K562 (cell line): Measurements from ENCODE around the gene KTI12. TPM values are rescaled to one million over a fixed set of nuclear protein-coding genes. Genes with fewer than 3 reads are reported as not detected.

Source experiments
- CHD2 ChIP-seq: IDR thresholded peaks from 2 replicates; pipeline ENCODE4 v1.6.1; 2011; ENCODE audit warnings: low read depth, low read length
- COPS2 ChIP-seq: fragments of 450-650 bp; conservative IDR thresholded peaks from 2 replicates; pipeline ENCODE4 v1.6.1; 2016; ENCODE audit warnings: mild to moderate bottlenecking, moderate library complexity
- EP300 ChIP-seq: IDR thresholded peaks from 2 replicates; pipeline ENCODE4 v1.6.1; 2012; ENCODE audit warnings: low read length, improper control_type of control experiment
- KLF1 ChIP-seq: fragments of 450-650 bp; IDR thresholded peaks from 2 replicates; pipeline ENCODE4 v1.6.1; 2016; ENCODE audit warnings: missing genetic modification characterization, missing compliant biosample characterization
- MXI1 ChIP-seq: IDR thresholded peaks from 2 replicates; pipeline ENCODE4 v1.6.1; 2011; ENCODE audit warnings: low read depth, mild to moderate bottlenecking, improper control_type of control experiment, low read length
- MYC ChIP-seq, 2 experiments: fragments of 250-450 bp in 1 of 2; sonication (Bioruptor Pico) in 1 of 2; IDR thresholded peaks; 2 replicates each; pipeline versions ENCODE4 v1.5.1 to v1.6.1; 2012 to 2021; ENCODE audit warnings: low read depth in 2 of 2, borderline replicate concordance in 1 of 2, improper control_type of control experiment in 1 of 2, low read length in 1 of 2, mild to moderate bottlenecking in 1 of 2, moderate library complexity in 1 of 2
- TAF7 ChIP-seq: fragments of 450-650 bp; IDR thresholded peaks from 2 replicates; pipeline ENCODE4 v1.6.1; 2016; ENCODE audit warnings: missing genetic modification characterization, missing compliant biosample characterization
- TOE1 ChIP-seq, 2 experiments: fragments of 450-650 bp in 1 of 2; sonication (generic) in 1 of 2; formaldehyde crosslinking in 1 of 2; IDR thresholded peaks; 2 replicates each; pipeline versions ENCODE4 v1.7.1 to v1.8.0; 2016 to 2022; ENCODE audit warnings: borderline replicate concordance in 2 of 2, mild to moderate bottlenecking in 2 of 2, antibody characterized with exemption in 1 of 2, inconsistent platforms in 1 of 2, low read depth in 1 of 2, missing genetic modification reagents in 1 of 2, moderate library complexity in 1 of 2
- ZNF395 ChIP-seq: fragments of 200-800 bp; sonication (Bioruptor generic); IDR thresholded peaks from 2 replicates; pipeline ENCODE4 v1.6.1; 2017; ENCODE audit warnings: missing genetic modification characterization, missing compliant biosample characterization
- polyA plus RNA-seq, 8 experiments: library from polyadenylated mRNA; depleted of rRNA in 4 of 8; stranded (reverse) in 5 of 8; unstranded in 3 of 8; fragments of >200 nt; fragmentation: Nextera tagmentation in 2 of 8; fragmentation: Illumina TruSeq in 1 of 8; extraction: Ambion mirVana in 2 of 8; extraction: Trizol in 1 of 8; gene quantifications; 2 replicates each; pipeline versions ENCODE4 v1.2.1 to v1.2.3, GENCODE V29; 2011 to 2014; ENCODE audit warnings: inconsistent platforms in 1 of 8, missing spikeins in 1 of 8
- total RNA-seq, 7 experiments: library from RNA; depleted of rRNA in 6 of 7; stranded (reverse); fragments of >200 nt in 6 of 7; fragmentation: Illumina TruSeq in 2 of 7; extraction: Trizol in 2 of 7; gene quantifications; 2 replicates each; pipeline versions ENCODE4 v1.2.1 to v1.2.3, GENCODE V29; 2011 to 2021; ENCODE audit warnings: low replicate concordance in 1 of 7
- TF ChIP-seq, protein P1 (sequence below): sonication (generic); formaldehyde crosslinking; IDR thresholded peaks from 2 replicates; pipeline ENCODE4 v1.8.0; 2023; ENCODE audit warnings: mild to moderate bottlenecking, missing genetic modification reagents
- TF ChIP-seq, protein P2 (sequence below): fragments of 250-450 bp; sonication (Bioruptor Pico); IDR thresholded peaks from 2 replicates; pipeline ENCODE4 v1.4.0; 2020

Gene KTI12
- total and polyA plus RNA-seq, 9 of the 15 experiments (the other 6 are each of a cell fraction or from before 2014, with no cell fraction given), result 3.1 to 22.8 (median 11.6) TPM

DNA sequence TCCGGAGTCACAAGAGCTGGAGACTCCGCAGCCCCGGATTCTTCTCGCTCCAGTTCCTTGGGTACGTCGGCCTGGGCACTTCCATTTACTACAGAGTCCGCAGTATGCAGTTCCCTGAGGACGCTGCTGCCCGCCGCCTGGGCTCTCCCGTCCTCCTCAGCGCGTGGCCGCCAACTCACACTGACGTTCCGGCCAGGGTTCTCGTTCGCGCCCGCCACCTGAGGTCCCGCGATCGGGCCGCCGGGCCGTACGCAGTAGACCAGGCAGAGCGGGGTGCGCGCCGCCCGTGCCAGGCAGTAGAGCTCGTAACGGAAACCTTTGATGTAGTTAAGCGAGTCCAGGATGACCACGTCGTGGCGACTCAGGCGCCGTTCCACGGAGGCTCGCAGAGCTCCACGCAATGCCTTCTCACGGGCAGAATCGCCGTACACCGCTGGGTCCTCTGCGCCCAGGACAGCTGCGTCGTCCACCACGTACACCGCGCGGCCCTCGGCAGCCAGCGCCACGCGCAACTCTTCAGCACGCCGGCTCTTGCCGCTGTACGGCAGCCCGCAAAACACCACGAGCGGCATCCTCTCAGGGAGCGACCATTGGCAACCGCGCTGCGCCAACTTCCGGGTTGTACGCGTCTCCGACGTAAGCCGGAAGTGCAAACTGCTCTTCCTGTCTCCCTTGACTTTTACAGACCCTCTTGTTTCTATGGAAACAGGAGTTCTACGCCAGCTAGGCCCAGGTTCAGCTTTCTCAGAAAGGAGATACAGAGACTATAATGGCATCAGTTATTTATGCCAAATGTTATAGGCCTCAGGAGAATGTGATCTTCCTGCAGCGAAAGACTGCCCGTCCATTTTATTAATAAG, at the start of gene KTI12 (continued):
- TF ChIP-seq TAF7 (peak; percentile 21; the same call in 1 of the 2 replicates), CHD2 (peak; percentile 74), TOE1 (IDR thresholded peaks at IDR 0.05; ENCODE audit: borderline replicate concordance) (peak; percentile 62; the same call in 1 of the 2 replicates), TOE1 (CRISPR knock-in tag; IDR thresholded peaks at IDR 0.05; ENCODE audit: borderline replicate concordance, low read depth) (peak; percentile 48; the same call in 1 of the 2 replicates), MYC (IDR thresholded peaks at IDR 0.05; ENCODE audit: low read depth, low read length) (peak; percentile 84), MYC (CRISPR knock-in tag; IDR thresholded peaks at IDR 0.05; ENCODE audit: borderline replicate concordance, low read depth) (peak; percentile 84; the same call in 1 of the 2 replicates), COPS2 (no peak), EP300 (peak; percentile 43), MXI1 (peak; percentile 85), KLF1 (peak; percentile 24; the same call in 1 of the 2 replicates), ZNF395 (peak; percentile 31; the same call in 1 of the 2 replicates)
- TF ChIP-seq, protein P1, sequence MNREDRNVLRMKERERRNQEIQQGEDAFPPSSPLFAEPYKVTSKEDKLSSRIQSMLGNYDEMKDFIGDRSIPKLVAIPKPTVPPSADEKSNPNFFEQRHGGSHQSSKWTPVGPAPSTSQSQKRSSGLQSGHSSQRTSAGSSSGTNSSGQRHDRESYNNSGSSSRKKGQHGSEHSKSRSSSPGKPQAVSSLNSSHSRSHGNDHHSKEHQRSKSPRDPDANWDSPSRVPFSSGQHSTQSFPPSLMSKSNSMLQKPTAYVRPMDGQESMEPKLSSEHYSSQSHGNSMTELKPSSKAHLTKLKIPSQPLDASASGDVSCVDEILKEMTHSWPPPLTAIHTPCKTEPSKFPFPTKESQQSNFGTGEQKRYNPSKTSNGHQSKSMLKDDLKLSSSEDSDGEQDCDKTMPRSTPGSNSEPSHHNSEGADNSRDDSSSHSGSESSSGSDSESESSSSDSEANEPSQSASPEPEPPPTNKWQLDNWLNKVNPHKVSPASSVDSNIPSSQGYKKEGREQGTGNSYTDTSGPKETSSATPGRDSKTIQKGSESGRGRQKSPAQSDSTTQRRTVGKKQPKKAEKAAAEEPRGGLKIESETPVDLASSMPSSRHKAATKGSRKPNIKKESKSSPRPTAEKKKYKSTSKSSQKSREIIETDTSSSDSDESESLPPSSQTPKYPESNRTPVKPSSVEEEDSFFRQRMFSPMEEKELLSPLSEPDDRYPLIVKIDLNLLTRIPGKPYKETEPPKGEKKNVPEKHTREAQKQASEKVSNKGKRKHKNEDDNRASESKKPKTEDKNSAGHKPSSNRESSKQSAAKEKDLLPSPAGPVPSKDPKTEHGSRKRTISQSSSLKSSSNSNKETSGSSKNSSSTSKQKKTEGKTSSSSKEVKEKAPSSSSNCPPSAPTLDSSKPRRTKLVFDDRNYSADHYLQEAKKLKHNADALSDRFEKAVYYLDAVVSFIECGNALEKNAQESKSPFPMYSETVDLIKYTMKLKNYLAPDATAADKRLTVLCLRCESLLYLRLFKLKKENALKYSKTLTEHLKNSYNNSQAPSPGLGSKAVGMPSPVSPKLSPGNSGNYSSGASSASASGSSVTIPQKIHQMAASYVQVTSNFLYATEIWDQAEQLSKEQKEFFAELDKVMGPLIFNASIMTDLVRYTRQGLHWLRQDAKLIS (CRISPR knock-in tag), result peak; percentile 93
- TF ChIP-seq, protein P2, sequence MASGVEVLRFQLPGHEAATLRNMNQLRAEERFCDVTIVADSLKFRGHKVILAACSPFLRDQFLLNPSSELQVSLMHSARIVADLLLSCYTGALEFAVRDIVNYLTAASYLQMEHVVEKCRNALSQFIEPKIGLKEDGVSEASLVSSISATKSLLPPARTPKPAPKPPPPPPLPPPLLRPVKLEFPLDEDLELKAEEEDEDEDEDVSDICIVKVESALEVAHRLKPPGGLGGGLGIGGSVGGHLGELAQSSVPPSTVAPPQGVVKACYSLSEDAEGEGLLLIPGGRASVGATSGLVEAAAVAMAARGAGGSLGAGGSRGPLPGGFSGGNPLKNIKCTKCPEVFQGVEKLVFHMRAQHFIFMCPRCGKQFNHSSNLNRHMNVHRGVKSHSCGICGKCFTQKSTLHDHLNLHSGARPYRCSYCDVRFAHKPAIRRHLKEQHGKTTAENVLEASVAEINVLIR, result peak; percentile 62
